GM21825 (cell line): ENCODE measurements around the gene RPTOR.

ENCODE experiments used
- ATAC-seq: cut with Tn5 transposase; IDR thresholded peaks from one replicate; pipeline ENCODE4 v1.9.1; 2021; ENCODE audit warnings: mild to moderate bottlenecking, moderate library complexity; ENCODE audit not compliant: unreplicated experiment

Gene RPTOR

DNA sequence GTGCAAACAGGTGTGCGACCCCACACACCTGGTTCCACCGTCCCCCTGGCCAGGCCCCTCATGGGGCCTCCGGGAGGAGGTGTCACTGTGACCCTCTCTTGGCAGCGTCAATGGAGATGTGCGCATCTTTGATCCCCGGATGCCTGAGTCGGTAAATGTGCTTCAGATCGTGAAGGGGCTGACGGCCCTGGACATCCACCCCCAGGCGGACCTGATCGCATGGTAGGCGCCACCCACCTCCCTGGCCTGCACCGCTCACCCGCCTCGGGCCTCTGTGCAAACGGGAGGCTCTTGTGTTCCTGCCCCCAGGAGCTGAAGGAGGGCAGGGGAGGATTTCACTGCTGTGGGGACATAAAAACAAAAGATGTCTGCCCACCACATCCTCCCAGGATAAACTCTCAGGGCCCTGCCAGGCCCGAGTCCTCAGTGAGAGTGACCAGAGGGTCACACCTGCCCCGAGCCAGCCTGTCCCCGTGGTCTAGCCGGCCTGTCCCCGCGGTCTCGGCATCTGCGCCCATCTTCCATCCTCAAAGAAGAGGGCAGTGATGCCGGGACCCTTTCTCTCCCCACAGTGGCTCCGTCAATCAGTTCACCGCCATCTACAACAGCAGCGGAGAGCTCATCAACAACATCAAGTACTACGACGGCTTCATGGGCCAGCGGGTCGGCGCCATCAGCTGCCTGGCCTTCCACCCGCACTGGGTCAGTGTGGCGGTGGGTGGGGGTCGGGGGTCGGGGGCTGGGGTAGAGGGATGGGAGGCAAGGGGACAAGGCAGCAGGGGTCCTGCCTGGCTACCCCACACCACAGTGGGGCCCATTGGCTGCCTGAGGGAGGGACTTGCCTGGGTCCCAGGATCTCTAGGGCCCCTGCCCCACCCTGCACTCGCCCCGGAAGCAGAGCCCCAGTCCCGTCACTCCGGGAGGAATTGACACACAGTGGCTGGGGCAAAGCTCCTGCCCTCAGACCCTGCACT lies 418.0 kb downstream of the RPTOR start:
- ATAC-seq, result no peak

DNA sequence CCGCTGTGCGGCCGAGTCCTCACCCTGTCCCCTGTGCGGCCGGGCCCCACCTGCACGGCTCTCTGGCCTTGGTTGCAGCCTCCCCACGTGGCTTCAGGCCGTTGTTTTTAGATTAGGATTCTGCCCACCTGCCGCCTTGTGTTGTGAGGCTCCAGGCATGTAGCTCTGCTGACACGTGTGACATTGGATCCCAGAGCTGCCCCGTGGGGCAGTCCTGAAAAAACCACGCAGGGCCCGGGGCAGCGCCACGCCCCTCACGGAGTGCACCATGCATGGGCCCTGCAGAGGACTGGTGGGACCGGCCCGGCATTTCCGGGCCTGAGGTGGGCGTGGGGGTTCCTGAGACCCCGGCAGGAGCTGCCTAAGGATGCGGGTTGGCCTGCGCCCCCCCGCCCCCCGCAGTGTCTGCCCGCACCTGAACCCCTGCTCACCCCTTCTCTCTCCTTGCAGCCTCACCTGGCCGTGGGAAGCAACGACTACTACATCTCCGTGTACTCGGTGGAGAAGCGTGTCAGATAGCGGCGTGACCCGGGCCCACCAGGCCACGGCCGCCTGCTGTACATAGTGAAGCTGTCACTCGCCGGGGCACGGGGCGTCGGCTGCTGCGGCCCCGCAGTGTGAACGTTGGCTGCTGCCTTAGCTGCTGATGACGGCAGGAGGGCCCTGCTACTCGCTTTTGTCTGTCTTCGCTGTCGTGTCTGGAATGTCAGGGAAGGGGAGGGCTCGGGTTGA lies 419.3 kb downstream of the RPTOR start:
- ATAC-seq, result no peak

DNA sequence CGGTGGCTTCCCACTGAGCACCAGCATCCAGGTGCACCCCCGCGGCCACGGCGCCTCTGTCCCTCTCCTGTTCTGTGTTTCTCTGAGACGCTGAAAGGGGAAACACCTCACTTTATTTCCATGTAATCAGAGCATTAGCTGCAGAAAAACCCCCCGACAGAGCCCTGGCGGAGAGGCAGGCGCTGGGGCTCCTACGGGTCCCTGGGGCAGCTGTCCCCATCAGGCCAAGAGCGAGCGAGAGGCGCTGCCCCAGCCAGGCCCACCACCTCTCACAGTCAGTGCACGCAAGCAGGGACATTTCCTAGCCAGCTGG lies 419.9 kb downstream of the RPTOR start:
- no peak for ATAC-seq

DNA sequence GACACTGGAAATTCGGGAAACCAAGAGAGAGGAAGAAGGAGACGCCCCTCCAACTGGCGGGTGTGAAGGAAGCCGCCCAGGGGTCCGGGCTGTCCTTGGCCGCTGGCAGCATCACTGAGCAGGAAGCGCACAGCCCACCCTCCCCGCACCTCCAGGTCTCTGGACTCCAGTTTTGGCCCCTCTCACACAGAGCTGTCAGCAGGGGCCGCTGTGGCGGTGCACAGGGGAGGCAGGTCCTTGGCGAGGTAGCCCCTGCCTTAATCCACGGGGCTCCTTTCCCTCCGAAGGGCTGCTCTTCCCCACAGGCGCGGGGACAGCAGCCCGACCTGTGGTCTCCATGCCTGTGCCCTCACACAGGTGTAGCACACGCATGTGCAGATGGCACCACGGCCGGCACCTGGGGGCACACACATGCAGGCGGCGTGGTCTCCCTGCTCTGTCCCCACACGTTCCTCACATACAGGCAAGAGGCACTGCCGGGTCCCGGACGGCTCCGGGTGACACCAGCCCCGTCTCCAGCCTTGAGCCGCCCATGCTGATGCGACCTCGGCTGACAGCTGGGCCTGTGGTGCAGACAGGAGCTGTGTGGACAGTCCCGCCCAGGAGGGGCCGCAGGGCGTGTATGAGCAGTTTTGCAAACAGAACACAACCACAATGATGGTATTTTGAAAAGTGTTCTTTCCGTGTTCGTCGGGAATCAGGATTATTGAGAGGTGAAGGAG lies 420.4 kb downstream of the RPTOR start:
- no peak for ATAC-seq

DNA sequence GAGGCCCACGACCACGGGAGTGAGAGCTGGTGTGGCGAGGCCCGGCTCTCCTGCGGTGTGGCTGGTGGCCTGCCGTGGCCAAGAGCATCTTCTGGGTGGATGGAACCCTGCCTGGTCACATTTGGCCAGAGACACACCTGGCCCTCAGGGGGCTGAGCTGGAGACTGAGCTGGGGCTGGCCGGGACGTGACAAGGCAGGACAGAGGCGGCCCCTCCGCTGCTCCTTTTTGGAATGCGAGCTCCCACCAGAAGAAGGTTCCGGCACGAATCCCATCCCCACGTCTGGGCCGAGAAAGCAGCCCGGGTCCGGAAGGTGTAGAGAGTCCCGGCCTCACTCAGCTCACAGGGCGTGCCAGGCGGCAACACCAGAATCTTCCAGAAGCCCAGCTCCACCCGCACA lies 421.0 kb downstream of the RPTOR start:
- ATAC-seq, result no peak

DNA sequence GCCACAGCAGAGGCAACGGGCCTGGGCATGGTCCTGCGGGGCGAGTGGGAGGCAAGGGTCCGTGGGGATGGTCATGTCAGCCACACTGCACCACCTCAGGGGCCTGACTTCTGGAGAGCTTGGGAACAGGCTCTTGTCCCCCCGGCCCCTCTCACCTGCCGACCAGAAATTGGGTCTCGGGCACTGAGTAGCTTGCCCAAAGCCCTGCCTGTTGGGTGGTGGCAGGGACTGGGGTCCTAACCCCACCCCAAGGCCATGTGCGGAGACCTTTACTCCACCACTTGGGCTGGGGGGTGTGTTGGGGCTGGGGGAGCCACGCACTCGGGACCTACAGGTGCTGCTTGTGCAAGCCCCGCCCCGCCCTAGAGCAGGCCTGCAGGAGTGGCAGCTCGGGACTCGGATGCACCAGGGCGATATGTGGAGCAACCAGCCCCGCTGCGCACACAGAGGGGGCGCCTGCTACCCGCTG lies 422.8 kb downstream of the RPTOR start:
- no peak for ATAC-seq

DNA sequence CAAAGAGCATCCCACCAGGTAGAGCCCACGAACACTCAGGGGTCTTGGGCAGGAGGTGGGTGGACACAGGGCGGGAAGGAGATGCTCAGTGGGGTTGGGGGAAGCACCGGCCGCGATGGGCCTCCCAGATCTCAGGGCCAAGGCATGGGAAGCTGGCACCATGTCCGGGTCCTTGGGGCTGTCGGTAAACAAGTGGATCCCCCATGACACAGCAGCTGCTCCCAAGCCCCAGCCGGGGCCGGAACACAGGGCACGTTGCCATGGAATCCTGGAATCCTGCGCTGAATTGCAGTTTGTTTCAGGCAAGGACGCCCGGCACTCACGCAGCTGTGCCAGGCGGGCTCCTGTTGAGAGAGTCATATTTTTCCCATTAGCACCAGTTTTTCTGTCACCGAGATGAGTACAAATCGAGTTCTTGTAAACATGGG lies 424.0 kb downstream of the RPTOR start:
- ATAC-seq, result no peak

DNA sequence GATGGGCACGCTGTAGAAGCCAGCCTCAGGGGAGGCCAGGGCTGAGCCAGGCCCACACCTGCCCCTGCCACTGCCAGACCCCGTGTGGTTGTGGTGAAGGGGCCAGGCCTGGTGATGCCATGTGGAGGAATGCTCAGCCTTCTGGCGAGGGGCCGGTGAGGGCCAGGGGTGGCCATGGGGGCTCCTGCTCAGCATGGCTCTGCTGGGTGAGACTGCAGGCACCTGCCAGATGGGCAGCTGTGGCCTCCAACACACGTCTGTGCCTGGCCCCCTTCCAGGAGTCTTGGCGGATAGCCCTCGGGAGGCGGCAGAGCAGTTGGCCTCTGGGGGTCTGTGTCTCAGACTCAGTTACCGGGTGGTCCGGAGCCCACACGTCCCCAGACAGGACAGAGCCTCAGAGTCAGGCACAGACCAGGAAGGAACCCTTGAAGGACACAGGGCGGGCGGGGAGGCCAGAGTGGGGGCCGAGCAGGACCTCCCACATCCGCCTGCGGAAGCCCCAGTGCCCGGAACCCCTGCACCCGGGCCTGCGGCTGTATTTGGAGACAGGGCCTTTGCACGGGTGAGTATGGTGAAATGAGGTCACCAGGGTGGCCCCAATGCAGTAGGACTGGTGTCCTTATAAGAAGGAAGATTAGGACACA lies 424.5 kb downstream of the RPTOR start:
- no peak for ATAC-seq

DNA sequence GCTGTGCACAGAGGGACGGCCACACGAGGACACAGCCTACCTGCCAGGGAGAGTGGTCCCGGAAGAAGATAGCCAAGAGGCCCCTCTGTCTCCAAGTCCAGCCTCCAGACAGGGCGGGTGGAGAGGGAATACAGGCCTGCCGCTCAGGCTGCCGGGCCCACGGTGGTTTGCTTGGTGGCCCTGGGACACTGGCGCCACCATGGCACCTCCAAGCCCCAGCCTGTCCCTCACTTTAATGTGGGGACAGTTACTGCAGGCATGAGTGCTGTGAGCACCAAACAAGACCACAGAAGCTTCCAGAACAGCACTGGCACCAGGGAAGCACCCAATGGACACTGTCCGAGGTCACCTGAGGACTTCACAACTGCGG lies 425.0 kb downstream of the RPTOR start:
- no peak for ATAC-seq

DNA sequence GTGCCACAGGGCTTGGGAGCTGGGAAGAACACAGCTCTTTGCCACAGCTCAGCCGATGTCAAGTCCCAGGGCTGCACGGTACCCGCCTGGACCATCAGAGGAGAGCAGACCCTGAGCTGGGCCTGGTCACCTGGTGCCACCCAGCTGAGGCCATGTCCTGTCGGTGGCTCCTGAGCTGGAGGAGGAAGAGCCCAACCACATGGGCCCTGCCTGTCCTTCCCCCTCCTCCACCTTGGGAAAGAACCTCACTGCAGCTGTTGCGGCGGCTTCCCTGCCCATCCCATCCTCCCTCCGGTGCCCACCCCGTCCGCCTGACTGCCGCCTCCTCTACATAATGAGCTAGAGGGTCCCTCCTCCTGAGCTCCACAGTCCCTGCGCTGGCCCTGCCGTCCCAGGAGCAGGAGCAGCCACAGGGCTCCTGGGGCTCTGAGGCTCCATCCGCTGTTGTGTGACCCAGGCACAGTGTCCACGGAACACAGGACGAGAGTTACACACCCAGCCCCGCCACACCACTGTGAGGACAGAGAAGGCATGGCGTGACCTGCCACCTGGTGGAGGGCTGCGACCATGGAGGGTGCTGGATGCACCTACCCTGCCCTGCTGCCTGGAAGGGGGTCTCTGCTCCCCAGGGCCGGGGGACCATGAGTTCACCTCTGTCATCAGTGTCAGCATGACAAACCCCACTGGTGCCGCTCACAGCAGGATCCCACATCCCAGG lies 425.6 kb downstream of the RPTOR start:
- ATAC-seq, result no peak

DNA sequence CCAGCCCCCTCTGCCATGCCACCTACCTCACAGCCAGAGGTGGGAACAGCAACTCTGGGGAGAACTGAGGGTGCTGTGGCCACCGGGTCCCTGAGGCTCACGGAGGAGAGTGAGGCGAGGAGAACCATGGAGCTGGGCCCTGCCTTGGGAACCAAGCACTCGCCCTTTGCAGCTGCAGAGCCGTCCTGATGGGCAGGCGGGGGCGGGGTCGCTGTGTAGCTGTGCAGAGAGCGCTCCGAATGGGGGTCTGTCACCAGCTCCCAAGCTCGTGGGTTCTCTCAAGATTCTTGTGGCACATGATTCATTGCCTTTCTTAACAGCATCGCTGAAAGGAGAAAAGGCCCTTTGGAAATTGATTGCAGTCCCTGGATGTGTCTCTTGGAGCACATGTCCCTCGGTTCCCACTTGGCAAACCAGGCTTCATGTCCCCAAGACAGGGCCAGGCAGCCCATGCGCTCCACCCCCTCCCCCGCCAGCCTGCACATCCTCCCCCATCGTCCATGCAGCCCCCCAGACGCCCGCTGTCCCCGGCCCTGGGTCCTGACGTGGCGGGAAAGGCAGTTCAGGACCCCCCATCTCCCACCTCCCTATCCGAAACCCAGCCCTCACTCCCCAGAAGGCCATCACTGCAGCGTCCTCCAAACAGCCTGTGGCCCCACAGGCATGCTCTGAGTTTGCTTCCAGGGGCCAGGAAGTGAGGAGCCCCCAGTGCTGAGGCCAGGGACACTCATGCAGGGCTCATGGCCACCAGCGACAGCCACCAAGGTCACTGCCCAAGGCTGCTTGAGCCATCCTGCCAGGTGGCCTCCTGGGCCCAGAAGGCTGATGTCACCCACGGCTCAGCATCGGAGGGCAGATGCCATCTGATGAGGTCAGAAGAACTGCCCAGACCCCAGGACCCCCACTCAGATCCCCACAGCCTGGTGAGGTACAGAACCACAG lies 426.4 kb downstream of the RPTOR start:
- ATAC-seq, result no peak

DNA sequence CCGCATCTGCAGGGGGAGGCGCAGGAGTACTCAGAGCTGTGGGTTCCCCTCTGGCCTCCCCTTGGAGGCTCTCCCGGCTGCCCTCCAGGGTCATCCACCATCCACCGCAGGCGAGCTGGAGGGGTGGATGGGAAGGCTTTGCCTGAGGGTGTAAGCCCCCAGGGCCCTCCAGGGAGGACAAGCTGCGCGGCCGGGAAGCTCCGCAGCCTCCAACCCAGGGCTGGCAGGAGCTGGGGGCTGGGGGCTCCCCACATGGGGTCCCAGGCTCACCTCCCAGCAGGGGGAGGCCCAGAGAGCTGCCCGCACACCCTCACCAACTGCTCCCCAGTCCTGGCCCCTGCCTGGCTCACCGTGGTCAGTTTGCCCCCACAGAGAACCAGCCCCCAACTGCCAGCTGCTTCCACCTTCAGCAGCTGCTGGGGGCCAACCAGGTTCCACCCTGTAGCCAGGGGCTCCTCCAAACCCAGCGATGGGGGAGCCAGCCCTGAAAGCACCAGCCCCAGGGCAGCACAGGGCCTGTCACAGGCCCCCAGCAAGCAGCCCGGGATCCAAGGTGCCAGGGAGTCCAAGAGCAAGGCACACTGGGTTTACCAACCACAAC lies 427.2 kb downstream of the RPTOR start:
- ATAC-seq, result no peak

DNA sequence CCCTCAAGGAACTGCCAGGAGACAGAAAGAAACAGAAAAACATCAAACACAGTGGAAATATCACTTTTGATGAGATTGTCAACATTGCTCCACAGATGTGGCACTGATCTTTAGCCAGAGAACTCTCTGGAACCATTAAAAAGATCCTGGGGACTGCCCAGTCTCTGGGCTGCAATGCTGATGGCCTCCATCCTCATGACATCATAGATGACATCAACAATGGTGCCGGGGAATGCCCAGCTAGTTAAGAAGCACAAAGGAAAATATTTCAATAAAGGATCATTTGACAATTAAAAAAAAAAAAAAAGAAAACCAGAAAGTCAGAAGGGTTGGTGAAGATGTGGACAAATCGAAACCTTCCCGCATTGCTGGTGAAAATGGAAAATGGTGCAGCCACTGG lies 432.1 kb downstream of the RPTOR start:
- no peak for ATAC-seq

DNA sequence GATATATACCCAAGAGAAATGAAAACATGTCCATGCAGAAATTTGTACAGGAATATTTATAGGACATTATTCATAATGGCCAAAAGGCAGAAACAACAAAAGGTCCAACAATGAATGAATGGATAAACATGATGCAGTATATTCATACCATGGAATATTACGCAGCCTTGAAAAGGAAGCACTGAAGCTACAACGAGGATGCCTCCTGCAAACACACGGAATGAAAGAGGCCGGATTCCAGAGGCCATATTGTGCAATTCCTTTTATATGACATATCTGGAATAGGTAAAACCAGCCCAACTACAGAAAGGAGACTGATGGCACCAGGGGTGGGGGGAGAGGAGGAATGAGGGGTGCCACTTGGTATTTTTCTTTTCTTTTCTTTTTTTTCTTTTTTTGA lies 432.5 kb downstream of the RPTOR start:
- ATAC-seq, result no peak

DNA sequence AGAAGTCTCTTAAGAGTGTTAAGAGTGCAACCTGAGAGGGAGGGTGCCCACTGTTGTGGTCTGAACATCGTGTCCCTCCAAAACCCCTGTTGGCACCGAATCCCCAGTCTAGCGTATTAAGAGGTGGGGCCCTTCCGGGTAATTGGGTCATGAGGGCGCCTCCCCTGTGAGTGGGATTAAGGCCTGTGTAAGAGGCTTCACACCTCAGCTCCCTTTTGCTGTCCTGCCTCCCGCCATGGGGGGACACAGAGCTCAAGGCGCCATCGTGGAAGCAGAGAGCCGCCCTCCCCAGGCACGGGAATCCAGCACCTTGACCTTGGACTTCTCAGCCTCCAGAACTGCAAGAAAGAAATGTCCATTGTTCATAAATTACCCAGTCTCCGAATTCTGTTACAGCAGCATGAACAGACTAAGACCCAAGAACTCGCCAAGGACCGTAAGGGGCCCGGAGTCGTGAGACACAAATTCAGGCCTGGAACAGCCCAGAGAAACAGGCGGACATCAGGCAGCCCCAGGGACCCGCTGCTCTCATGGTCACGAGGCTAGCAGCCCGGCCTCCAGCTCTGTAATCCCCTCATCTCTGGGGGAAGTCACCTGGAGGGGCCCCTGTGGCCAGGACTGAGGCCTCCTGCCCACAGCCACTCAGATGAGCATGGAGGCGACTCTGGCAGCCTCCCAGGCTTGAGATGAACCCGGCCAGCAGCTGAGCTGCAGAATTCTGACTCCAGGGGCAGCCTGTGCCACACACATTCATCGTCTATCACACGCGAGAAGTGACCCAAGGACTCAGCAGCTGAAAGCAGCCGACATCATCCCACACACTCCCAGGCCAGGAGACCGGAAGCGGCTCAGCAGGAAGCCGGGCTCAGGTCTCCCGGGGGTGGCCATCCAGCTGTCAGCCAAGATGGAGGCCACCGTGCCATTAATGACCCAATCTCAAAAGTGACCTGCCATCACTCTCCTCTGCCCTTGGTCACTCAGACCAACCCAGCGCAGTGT lies 434.2 kb downstream of the RPTOR start:
- no peak for ATAC-seq

DNA sequence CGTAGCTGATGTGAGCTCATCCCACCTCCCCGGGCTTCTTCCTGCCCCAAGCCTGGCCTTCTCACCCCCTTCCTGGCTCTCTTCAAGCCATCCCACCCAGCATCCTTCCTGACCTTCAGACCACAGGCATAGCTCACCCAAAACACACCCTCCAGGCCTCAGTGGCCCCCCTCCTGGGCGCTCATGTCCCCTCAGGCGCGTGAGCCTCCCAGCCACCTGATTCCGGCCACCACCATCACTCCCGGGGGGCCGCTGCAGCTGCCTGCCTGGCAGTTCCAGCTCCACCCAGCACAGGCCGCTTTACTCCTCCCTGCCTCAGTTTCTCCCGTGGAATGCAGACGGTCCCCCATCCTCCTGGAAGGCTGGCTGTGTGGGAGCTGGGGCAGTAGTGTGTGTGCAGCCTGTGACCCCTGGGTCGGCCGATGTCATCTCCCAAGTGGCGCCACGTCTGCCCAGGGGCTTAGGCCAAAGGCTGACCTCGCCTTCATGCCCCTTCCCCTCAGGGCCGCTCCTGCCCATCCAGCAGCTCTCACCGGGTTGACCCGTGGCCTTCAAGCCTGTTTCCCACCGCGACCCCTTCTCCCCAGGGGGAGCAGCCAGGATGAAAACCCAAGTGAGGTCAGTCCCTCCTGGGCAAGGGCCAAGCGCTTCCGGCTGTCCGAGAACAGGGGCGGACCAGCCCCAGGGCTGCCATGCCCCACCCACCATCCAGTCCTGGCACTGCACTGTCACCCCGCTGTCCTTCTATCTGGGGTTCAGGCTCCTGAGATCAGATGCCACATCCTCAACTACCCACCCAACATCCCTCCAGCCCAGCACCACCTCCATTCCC lies 435.1 kb downstream of the RPTOR start:
- ATAC-seq, result no peak
